Endothelial cell of umbilical vein (primary cell): ENCODE results near the gene RANBP2. TPM values are rescaled to one million over a fixed set of nuclear protein-coding genes. Genes with fewer than 3 reads are reported as not detected.

Experiments used
- BruUV-seq: library from RNA; stranded (reverse); fragments of 400-500 nt; replicated peaks from 2 replicates; lab custom pipeline; 2021; lab: Mats Ljungman, UMichigan
- CTCF ChIA-PET: fragments of 300-600, 350-600 bp; sonication (Branson Sonifier 250); formaldehyde crosslinking; loops from one replicate; lab custom pipeline; 2021; ENCODE audit warnings: antibody characterized with exemption, inconsistent platforms; lab: Charles Lee
- POLR2A ChIA-PET: fragments of 300-600, 350-600 bp; sonication (Branson Sonifier 250); formaldehyde crosslinking; loops from one replicate; lab custom pipeline; 2021; ENCODE audit warnings: antibody characterized with exemption, inconsistent platforms; lab: Charles Lee
- DNase-seq: peaks from one replicate; pipeline ENCODE4 v3.0.0-alpha.2; 2011; ENCODE audit warnings: low read depth, low spot score
- FAIRE-seq: peaks from 2 replicates; lab custom pipeline; 2011; peaks lifted over from hg19 to GRCh38; lab: Jason Lieb, UNC
- H2AFZ ChIP-seq: 2 replicates; pipeline ENCODE4 v1.6.0; 2012; ENCODE audit warnings: low read depth, low read length, control low read depth, inconsistent platforms
- H3K27ac ChIP-seq: 2 replicates; pipeline ENCODE4 v1.5.1; 2011; ENCODE audit warnings: low read depth, mild to moderate bottlenecking, control low read depth, low read length, moderate library complexity; ENCODE audit not compliant: insufficient read depth
- H3K27me3 ChIP-seq, 2 experiments: 2 replicates each; pipeline versions ENCODE4 v1.6.0 to v1.6.1; 2011; ENCODE audit warnings: low read length in 2 of 2, mixed read lengths in 1 of 2; ENCODE audit not compliant: control insufficient read depth in 2 of 2, insufficient read depth in 2 of 2
- H3K36me3 ChIP-seq, 2 experiments: 2 replicates in 1 of 2; 3 replicates in 1 of 2; pipeline ENCODE4 v1.5.1; 2011; ENCODE audit warnings: low read length in 2 of 2, mild to moderate bottlenecking in 1 of 2, moderate library complexity in 1 of 2; ENCODE audit not compliant: control insufficient read depth in 2 of 2, insufficient read depth in 2 of 2; ENCODE audit errors: extremely low read depth in 1 of 2
- H3K4me1 ChIP-seq: 3 replicates; pipeline ENCODE4 v1.5.1; 2011; ENCODE audit warnings: mild to moderate bottlenecking, low read length; ENCODE audit not compliant: control insufficient read depth, insufficient read depth; ENCODE audit errors: extremely low read depth
- H3K4me2 ChIP-seq: 2 replicates; pipeline ENCODE4 v1.6.1; 2011; ENCODE audit warnings: low read length, control low read depth, mixed read lengths; ENCODE audit not compliant: insufficient read depth
- H3K4me3 ChIP-seq, 3 experiments: fragments of 200-600 bp in 1 of 3; sonication (generic), shearing (Covaris generic) in 1 of 3; replicated peaks in 1 of 3; 2 replicates each; pipeline ENCODE4 v1.5.1; 2011 to 2016; ENCODE audit warnings: control low read depth in 3 of 3, low read length in 3 of 3, mild to moderate bottlenecking in 2 of 3, inconsistent platforms in 1 of 3, low read depth in 1 of 3, moderate library complexity in 1 of 3; ENCODE audit not compliant: insufficient read depth in 1 of 3
- H3K79me2 ChIP-seq: 2 replicates; pipeline ENCODE4 v1.6.0; 2012; ENCODE audit warnings: low read length, inconsistent platforms; ENCODE audit not compliant: control insufficient read depth, insufficient read depth
- H3K9ac ChIP-seq: replicated peaks from 2 replicates; pipeline ENCODE3; 2011; ENCODE audit warnings: low read length, control low read depth; ENCODE audit not compliant: insufficient read depth; ENCODE audit errors: extremely low read depth
- H3K9me1 ChIP-seq: replicated peaks from 3 replicates; pipeline ENCODE4 v1.6.0; 2011; ENCODE audit warnings: mild to moderate bottlenecking, low read length; ENCODE audit not compliant: control insufficient read depth, insufficient read depth; ENCODE audit errors: extremely low read depth
- H3K9me3 ChIP-seq: replicated peaks from 2 replicates; pipeline ENCODE4 v1.5.1; 2012; ENCODE audit warnings: low read length, inconsistent platforms; ENCODE audit not compliant: control insufficient read depth, insufficient read depth
- H4K20me1 ChIP-seq: replicated peaks from 2 replicates; pipeline ENCODE3; 2011; ENCODE audit warnings: mild to moderate bottlenecking, low read length; ENCODE audit not compliant: control insufficient read depth, insufficient read depth; ENCODE audit errors: extremely low read depth
- EZH2 ChIP-seq: IDR thresholded peaks from 2 replicates; pipeline ENCODE4 v1.6.1; 2012; ENCODE audit warnings: borderline replicate concordance, low read depth, mild to moderate bottlenecking, moderate library complexity, low read length, inconsistent platforms; ENCODE audit not compliant: severe bottlenecking
- FOS ChIP-seq: IDR thresholded peaks from 2 replicates; pipeline ENCODE4 v1.6.1; 2011; ENCODE audit warnings: mild to moderate bottlenecking, low read length, moderate library complexity, borderline replicate concordance; ENCODE audit not compliant: insufficient read depth
- GATA2 ChIP-seq: IDR thresholded peaks from 2 replicates; pipeline ENCODE4 v1.7.0; 2011; ENCODE audit warnings: low read depth, mild to moderate bottlenecking, moderate library complexity, mixed read lengths, low read length; ENCODE audit not compliant: insufficient read length, insufficient read depth
- JUN ChIP-seq: IDR thresholded peaks from 2 replicates; pipeline ENCODE4 v1.6.1; 2011; ENCODE audit warnings: borderline replicate concordance, low read depth; ENCODE audit not compliant: insufficient read length, insufficient read depth
- MAX ChIP-seq: IDR thresholded peaks from 2 replicates; pipeline ENCODE4 v1.6.1; 2011; ENCODE audit not compliant: insufficient read depth, insufficient read length
- MYC ChIP-seq: IDR thresholded peaks from one replicate; pipeline ENCODE4 v1.6.1; 2011; ENCODE audit warnings: mild to moderate bottlenecking, low read depth, low read length
- POLR2A ChIP-seq: IDR thresholded peaks from 2 replicates; pipeline ENCODE4 v1.6.1; 2012; ENCODE audit warnings: low read depth, mild to moderate bottlenecking, control low read depth, low read length
- POLR2AphosphoS5 ChIP-seq: IDR thresholded peaks from 2 replicates; pipeline ENCODE4 v1.6.1; 2012; ENCODE audit warnings: low read depth, mild to moderate bottlenecking, control low read depth, low read length, moderate library complexity; ENCODE audit not compliant: insufficient read depth
- dilution Hi-C: fragments of 300-500 bp; cut with MboI; formaldehyde crosslinking; loops from one replicate; pipeline ENCODE4 v1.15.0; 2019; ENCODE audit warnings: low sequenced_read_pairs; ENCODE audit not compliant: extremely low pct_ligation_motif_present
- intact Hi-C: fragments of 100-400 bp; cut with micrococcal nuclease; formaldehyde crosslinking; loops from one replicate; pipeline ENCODE4 v1.10.0; 2022
- polyA plus RNA-seq, 4 experiments: library from polyadenylated mRNA; depleted of rRNA in 3 of 4; stranded (reverse) in 3 of 4; unstranded in 1 of 4; fragments of >200 nt; gene quantifications; 2 replicates each; pipeline versions ENCODE4 v1.2.1 to v1.2.3, GENCODE V29; 2011 to 2012; ENCODE audit warnings: missing spikeins in 1 of 4
- total RNA-seq: library from RNA; stranded (reverse); gene quantifications from 2 replicates; pipeline ENCODE4 v1.2.3, GENCODE V29; 2021
- TF ChIP-seq, protein P1 (sequence below), 2 donors: IDR thresholded peaks; 1 replicate in 1 of 2; 2 replicates in 1 of 2; pipeline ENCODE4 v1.5.1; 2011; ENCODE audit warnings: low read length in 2 of 2, mild to moderate bottlenecking in 2 of 2, moderate library complexity in 2 of 2, control low read depth in 1 of 2, inconsistent platforms in 1 of 2, low read depth in 1 of 2; ENCODE audit not compliant: insufficient read depth in 1 of 2; ENCODE audit errors: extremely low read depth in 1 of 2

Gene RANBP2
- total and polyA plus RNA-seq, 2 donors (not counting 3 experiments of a cell fraction or from before 2014, with no cell fraction given): 7.2 to 79.4 TPM

DNA sequence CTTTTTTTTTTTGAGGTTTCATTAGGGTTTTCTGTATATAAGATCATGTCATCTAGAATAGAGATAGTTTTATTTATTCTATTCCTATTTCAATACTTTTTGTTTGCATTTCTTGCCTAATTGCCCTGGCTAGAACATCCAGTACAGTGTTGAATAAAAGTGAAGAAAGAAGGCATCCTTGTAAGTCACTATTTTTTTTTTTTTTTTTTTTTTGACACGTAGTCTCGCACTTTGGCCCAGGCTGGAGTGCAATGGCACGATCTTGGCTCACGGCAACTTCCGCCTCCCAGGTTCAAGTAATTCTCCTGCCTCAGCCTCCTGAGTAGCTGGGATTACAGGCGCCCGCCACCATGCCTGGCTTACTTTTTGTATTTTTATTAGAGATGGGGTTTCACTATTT is 27.8 kb upstream of the RANBP2 start:
- no TSS peak for BruUV-seq
- Histone ChIP-seq H2AFZ (no peak overlapping the region), H3K27ac (no peak overlapping the region), H3K9me3 (no peaks in the 10 kb centered on the region), H3K36me3 (no peaks in the 10 kb centered on the region), H4K20me1 (no peaks in the 10 kb centered on the region), H3K27me3 (no peaks in the 10 kb centered on the region), H3K79me2 (no peaks in the 10 kb centered on the region), H3K9me1 (no peaks in the 10 kb centered on the region), H3K4me1 (peaks cover 4% of the 10 kb centered on the region), H3K4me3 (no peak overlapping the region), H3K4me2 (no peak overlapping the region), H3K9ac (no peak overlapping the region)
- intact Hi-C loops (no loop called here), dilution Hi-C loops (no loop called here)
- CTCF ChIA-PET: interaction anchor here (0.9 kb wide), 1 partner anchor 55 kb away, joined by 3 read pairs; no protein-coding TSS in a partner anchor
- FAIRE-seq: no peak
- TF ChIP-seq MYC: no peak
- no peak for TF ChIP-seq FOS
- no peak for TF ChIP-seq MAX
- no peak for TF ChIP-seq EZH2
- no peak for TF ChIP-seq POLR2AphosphoS5
- POLR2A ChIA-PET: no interaction called here
- DNase-seq: no peak

- no peak for FAIRE-seq
- no peak overlapping the region for H3K4me3 ChIP-seq
- POLR2A ChIA-PET: no interaction called here
Observed at GRCh38 chr2:108701208-108701607, 18.1 kb upstream of the RANBP2 start.

More at GRCh38 chr2:108701208-108701607, 18.1 kb upstream of the RANBP2 start:
- Histone ChIP-seq H2AFZ (no peak overlapping the region), H4K20me1 (no peaks in the 10 kb centered on the region), H3K9ac (no peak overlapping the region), H3K27me3 (no peaks in the 10 kb centered on the region), H3K79me2 (no peaks in the 10 kb centered on the region), H3K4me1 (no peaks in the 10 kb centered on the region), H3K36me3 (no peaks in the 10 kb centered on the region), H3K27ac (no peak overlapping the region), H3K9me1 (no peaks in the 10 kb centered on the region), H3K9me3 (no peaks in the 10 kb centered on the region), H3K4me2 (no peak overlapping the region)
- TF ChIP-seq POLR2A (no peak), MAX (no peak), FOS (no peak), POLR2AphosphoS5 (no peak), GATA2 (no peak), EZH2 (no peak), JUN (no peak)
- TF ChIP-seq, protein P1, sequence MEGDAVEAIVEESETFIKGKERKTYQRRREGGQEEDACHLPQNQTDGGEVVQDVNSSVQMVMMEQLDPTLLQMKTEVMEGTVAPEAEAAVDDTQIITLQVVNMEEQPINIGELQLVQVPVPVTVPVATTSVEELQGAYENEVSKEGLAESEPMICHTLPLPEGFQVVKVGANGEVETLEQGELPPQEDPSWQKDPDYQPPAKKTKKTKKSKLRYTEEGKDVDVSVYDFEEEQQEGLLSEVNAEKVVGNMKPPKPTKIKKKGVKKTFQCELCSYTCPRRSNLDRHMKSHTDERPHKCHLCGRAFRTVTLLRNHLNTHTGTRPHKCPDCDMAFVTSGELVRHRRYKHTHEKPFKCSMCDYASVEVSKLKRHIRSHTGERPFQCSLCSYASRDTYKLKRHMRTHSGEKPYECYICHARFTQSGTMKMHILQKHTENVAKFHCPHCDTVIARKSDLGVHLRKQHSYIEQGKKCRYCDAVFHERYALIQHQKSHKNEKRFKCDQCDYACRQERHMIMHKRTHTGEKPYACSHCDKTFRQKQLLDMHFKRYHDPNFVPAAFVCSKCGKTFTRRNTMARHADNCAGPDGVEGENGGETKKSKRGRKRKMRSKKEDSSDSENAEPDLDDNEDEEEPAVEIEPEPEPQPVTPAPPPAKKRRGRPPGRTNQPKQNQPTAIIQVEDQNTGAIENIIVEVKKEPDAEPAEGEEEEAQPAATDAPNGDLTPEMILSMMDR (IDR thresholded peaks at IDR 0.05; ENCODE audit: extremely low read depth in 1 of 2, insufficient read depth in 1 of 2, low read depth in 1 of 2, low read length in 2 of 2): no peak
- intact Hi-C loops (no loop called here), dilution Hi-C loops (no loop called here)
- no TSS peak for BruUV-seq
- CTCF ChIA-PET: no interaction called here
- DNase-seq: no peak
